ENCODE results near the gene SBK3. TPM values are rescaled to one million over a fixed set of nuclear protein-coding genes. Genes with fewer than 3 reads are reported as not detected.
"Not testable (repeated sequence)": the region's sequence is repeated elsewhere in the genome, so short reads cannot be mapped to it uniquely, and the experiment has no call there.

The SBK3 gene
- total RNA-seq, 2 donors from 2014 or later, result 0.23 to 0.74 TPM

DNA sequence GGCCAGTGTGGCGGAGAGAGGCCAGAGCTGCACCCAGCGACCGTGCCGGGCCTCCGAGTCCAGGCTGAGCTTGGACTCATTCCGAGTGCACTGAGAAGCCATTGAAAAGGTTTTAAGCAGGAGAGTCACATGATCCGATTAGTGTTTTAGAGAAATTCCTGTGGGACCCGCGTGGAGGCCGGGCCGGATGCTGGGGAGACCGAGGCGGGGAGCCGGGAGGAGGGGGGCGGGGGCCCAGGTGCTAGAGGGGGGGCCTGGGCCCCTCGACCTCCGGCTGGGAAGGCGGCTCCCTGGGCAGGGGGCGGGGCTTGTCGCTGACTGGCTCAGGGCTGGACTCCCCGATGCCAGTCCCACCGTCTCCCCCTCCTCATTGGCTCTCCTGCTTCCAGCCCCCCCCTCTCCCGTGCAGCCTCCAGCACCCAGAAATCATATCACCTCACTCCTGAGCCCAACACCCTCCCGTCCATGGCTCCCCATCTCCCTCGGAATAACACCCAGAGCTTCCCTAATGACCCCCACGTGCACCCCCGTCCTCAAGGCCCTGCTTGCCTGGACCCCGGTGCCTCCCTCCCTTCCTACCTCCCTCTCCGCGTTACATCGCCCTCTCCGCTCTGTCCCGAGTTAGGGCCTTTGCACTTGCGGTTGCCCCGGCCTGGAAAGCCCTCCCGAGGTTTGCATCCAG lies 40.5 kb upstream of the SBK3 start:
- H3K4me1 ChIP-seq (replicated peaks), result peaks cover 14% of the 10 kb centered on the region
- DNase-seq (ENCODE audit: low spot score), result peak; percentile 65
- 3% methylated on average over 34 of the region's 36 CpGs for WGBS
- H3K36me3 ChIP-seq, result no peaks in the 10 kb centered on the region
- no peak for TF ChIP-seq POLR2A (IDR thresholded peaks at IDR 0.05)
- TF ChIP-seq POLR2AphosphoS5 (IDR thresholded peaks at IDR 0.05), result no peak
- TF ChIP-seq, protein P1, sequence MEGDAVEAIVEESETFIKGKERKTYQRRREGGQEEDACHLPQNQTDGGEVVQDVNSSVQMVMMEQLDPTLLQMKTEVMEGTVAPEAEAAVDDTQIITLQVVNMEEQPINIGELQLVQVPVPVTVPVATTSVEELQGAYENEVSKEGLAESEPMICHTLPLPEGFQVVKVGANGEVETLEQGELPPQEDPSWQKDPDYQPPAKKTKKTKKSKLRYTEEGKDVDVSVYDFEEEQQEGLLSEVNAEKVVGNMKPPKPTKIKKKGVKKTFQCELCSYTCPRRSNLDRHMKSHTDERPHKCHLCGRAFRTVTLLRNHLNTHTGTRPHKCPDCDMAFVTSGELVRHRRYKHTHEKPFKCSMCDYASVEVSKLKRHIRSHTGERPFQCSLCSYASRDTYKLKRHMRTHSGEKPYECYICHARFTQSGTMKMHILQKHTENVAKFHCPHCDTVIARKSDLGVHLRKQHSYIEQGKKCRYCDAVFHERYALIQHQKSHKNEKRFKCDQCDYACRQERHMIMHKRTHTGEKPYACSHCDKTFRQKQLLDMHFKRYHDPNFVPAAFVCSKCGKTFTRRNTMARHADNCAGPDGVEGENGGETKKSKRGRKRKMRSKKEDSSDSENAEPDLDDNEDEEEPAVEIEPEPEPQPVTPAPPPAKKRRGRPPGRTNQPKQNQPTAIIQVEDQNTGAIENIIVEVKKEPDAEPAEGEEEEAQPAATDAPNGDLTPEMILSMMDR (IDR thresholded peaks at IDR 0.05), result no peak
- intact Hi-C loops (cut with DNase I), result no loop called here
- no peaks in the 10 kb centered on the region for H3K27me3 ChIP-seq (replicated peaks; ENCODE audit: insufficient read depth)
- H3K9me3 ChIP-seq, result no peaks in the 10 kb centered on the region
- peak overlapping the region; percentile 17 to 20 for H3K4me3 ChIP-seq
- peak overlapping the region; percentile 58 to 66 for H3K27ac ChIP-seq

- no peaks in the 10 kb centered on the region for H3K9me3 ChIP-seq
- H3K27ac ChIP-seq, result no peak overlapping the region
- intact Hi-C loops (cut with DNase I), result loop anchor here (5.0 kb wide), 1 partner anchor 68 kb away; no protein-coding TSS in a partner anchor
- no peak overlapping the region for H3K4me3 ChIP-seq
- 79% methylated on average over 11 of the region's 11 CpGs for WGBS
- TF ChIP-seq POLR2A (IDR thresholded peaks at IDR 0.05) (no peak), POLR2AphosphoS5 (IDR thresholded peaks at IDR 0.05) (no peak)
- TF ChIP-seq, protein P1 (IDR thresholded peaks at IDR 0.05), result no peak
- no peaks in the 10 kb centered on the region for H3K36me3 ChIP-seq
- H3K4me1 ChIP-seq (replicated peaks), result peaks cover 14% of the 10 kb centered on the region
- DNase-seq (ENCODE audit: low spot score), result no peak
- H3K27me3 ChIP-seq (replicated peaks; ENCODE audit: insufficient read depth), result no peaks in the 10 kb centered on the region
Observed at GRCh38 chr19:55584871-55585270, 39.5 kb upstream of the SBK3 start.

- peaks cover 18% of the 10 kb centered on the region for H3K4me1 ChIP-seq (replicated peaks)
- not testable (repeated sequence) for H3K4me3 ChIP-seq; H3K27me3 ChIP-seq (replicated peaks; ENCODE audit: insufficient read depth); H3K27ac ChIP-seq; H3K9me3 ChIP-seq; DNase-seq (ENCODE audit: low spot score); H3K36me3 ChIP-seq
- intact Hi-C loops (cut with DNase I), result loop anchor here (5.0 kb wide), 1 partner anchor 67 kb away; no protein-coding TSS in a partner anchor
- 80% methylated on average over 8 of the region's 8 CpGs for WGBS
Observed at GRCh38 chr19:55583897-55584296, 38.6 kb upstream of the SBK3 start.

DNA sequence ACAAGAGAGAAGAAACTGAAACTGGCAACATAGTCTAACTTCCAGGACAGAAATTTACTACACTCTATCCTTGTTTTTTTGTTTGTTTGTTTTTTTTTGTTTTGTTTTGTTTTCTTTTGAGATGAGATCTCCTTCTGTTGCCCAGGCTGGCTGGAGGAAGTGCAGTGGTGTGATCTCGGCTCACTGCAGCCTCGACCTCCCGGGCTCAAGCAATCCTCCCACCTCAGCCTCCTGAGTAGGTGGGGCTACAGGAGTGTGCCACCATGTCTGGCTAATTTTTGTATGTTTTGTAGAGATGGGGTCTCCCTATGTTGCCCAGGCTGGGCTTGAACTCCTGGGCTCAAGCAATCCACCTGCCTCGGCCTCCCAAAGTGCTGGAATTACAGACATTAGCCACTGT lies 36.9 kb upstream of the SBK3 start:
- not testable (repeated sequence) for H3K36me3 ChIP-seq; H3K9me3 ChIP-seq; H3K4me3 ChIP-seq; H3K27me3 ChIP-seq (replicated peaks; ENCODE audit: insufficient read depth); DNase-seq (ENCODE audit: low spot score)
- intact Hi-C loops (cut with DNase I), result loop anchor here (5.0 kb wide), 1 partner anchor 65 kb away; no protein-coding TSS in a partner anchor
- Histone ChIP-seq H3K27ac (peak overlapping the region; percentile 61 to 88), H3K4me1 (replicated peaks) (peaks cover 18% of the 10 kb centered on the region)
- WGBS, result 61% methylated on average over 4 of the region's 4 CpGs

- Histone ChIP-seq H3K36me3 (peaks cover 0 to 7% of the 10 kb centered on the region in 2 donors), H3K4me3 (peak overlapping the region in 1 of 2 donors; percentile 86), H3K4me1 (replicated peaks) (peaks cover 14% of the 10 kb centered on the region), H3K27me3 (replicated peaks; ENCODE audit: insufficient read depth) (no peaks in the 10 kb centered on the region), H3K27ac (peak overlapping the region; percentile 61 to 88), H3K9me3 (no peaks in the 10 kb centered on the region)
- intact Hi-C loops (cut with DNase I), result loop anchor here (5.0 kb wide), 1 partner anchor 65 kb away; no protein-coding TSS in a partner anchor
- WGBS, result 8% methylated on average over 6 of the region's 6 CpGs
- DNase-seq (ENCODE audit: low spot score), result no peak
- TF ChIP-seq POLR2AphosphoS5 (IDR thresholded peaks at IDR 0.05) (no peak), POLR2A (IDR thresholded peaks at IDR 0.05) (no peak)
- TF ChIP-seq, protein P1 (IDR thresholded peaks at IDR 0.05), result no peak
Observed at GRCh38 chr19:55581823-55582223, 36.5 kb upstream of the SBK3 start.

Measured in prostate gland (tissue), 2 donors.